ENCODE data around the gene GPX4.

GPX4 gene

GRCh38 chr19:1103708-1104310 lies at the start of gene GPX4:
Gene GPX4, plus strand, starts transcription at chr19:1103994. Its CDS starts 50 bp downstream, at chr19:1104044.
- H3K36me3 ChIP-seq (ENCODE audit: insufficient read depth, low read length): peaks cover 35% of the 10 kb centered on the region
- peak within 1 kb of the TSS; percentile 86 for H2AFZ ChIP-seq (ENCODE audit: low read depth, low read length)
- ATAC-seq (ENCODE audit: insufficient read depth, low read depth) (peak; percentile 89), DNase-seq (peak; percentile 99)
- peak within 1 kb of the TSS; percentile 78 to 99 for H3K4me3 ChIP-seq (ENCODE audit: low read depth in 1 of 2, low read length in 2 of 2)
- TF ChIP-seq EZH2 (IDR thresholded peaks at IDR 0.05; ENCODE audit: borderline replicate concordance, low read depth, low read length, severe bottlenecking) (no peak), CTCF (IDR thresholded peaks at IDR 0.05; ENCODE audit: borderline replicate concordance, extremely low read depth, low read length, poor library complexity, severe bottlenecking) (no peak)
- no peaks in the 10 kb centered on the region for H3K9me3 ChIP-seq (ENCODE audit: insufficient read depth, low read length, severe bottlenecking)
- no peaks in the 10 kb centered on the region for H3K27me3 ChIP-seq (ENCODE audit: insufficient read depth, low read length, poor library complexity)
- peaks cover 27% of the 10 kb centered on the region for H4K20me1 ChIP-seq (ENCODE audit: insufficient read depth, low read length)
- peak within 1 kb of the TSS; percentile 98 for H3K9ac ChIP-seq (ENCODE audit: low read depth, low read length)
- peak within 1 kb of the TSS; percentile 89 for H3K27ac ChIP-seq (ENCODE audit: low read length)
- peaks cover 29% of the 10 kb centered on the region for H3K79me2 ChIP-seq (ENCODE audit: insufficient read depth, low read length)
- H3K4me1 ChIP-seq (ENCODE audit: insufficient read depth, low read length): peaks cover 45% of the 10 kb centered on the region
- peak within 1 kb of the TSS; percentile 91 for H3K4me2 ChIP-seq (ENCODE audit: insufficient read depth, low read length)

- peaks cover 35% of the 10 kb centered on the region for H3K9me3 ChIP-seq (ENCODE audit: insufficient read depth, low read length, severe bottlenecking)
- DNase-seq: no peak
- TF ChIP-seq CTCF (IDR thresholded peaks at IDR 0.05; ENCODE audit: borderline replicate concordance, extremely low read depth, low read length, poor library complexity, severe bottlenecking) (no peak), EZH2 (IDR thresholded peaks at IDR 0.05; ENCODE audit: borderline replicate concordance, low read depth, low read length, severe bottlenecking) (no peak)
Observed at GRCh38 chr19:1054102-1055027, 49.4 kb upstream of the GPX4 start.

GRCh38 chr19:1055028-1055425 lies 48.8 kb upstream of the GPX4 start:
- DNase-seq (no peak), ATAC-seq (ENCODE audit: insufficient read depth, low read depth) (no peak)
- Histone ChIP-seq H3K36me3 (ENCODE audit: insufficient read depth, low read length) (peaks cover 45% of the 10 kb centered on the region), H3K4me3 (ENCODE audit: low read depth in 1 of 2, low read length in 2 of 2) (no peak overlapping the region), H3K4me2 (ENCODE audit: insufficient read depth, low read length) (no peak overlapping the region), H3K27me3 (ENCODE audit: insufficient read depth, low read length, poor library complexity) (no peaks in the 10 kb centered on the region), H3K9me3 (ENCODE audit: insufficient read depth, low read length, severe bottlenecking) (peaks cover 35% of the 10 kb centered on the region), H3K79me2 (ENCODE audit: insufficient read depth, low read length) (no peaks in the 10 kb centered on the region), H3K27ac (ENCODE audit: low read length) (no peak overlapping the region), H3K4me1 (ENCODE audit: insufficient read depth, low read length) (no peaks in the 10 kb centered on the region), H4K20me1 (ENCODE audit: insufficient read depth, low read length) (no peaks in the 10 kb centered on the region), H2AFZ (ENCODE audit: low read depth, low read length) (no peak overlapping the region), H3K9ac (ENCODE audit: low read depth, low read length) (no peak overlapping the region)
- TF ChIP-seq CTCF (IDR thresholded peaks at IDR 0.05; ENCODE audit: borderline replicate concordance, extremely low read depth, low read length, poor library complexity, severe bottlenecking) (no peak), EZH2 (IDR thresholded peaks at IDR 0.05; ENCODE audit: borderline replicate concordance, low read depth, low read length, severe bottlenecking) (no peak)

More at GRCh38 chr19:1054102-1055027, 49.4 kb upstream of the GPX4 start:
- Histone ChIP-seq H3K9ac (ENCODE audit: low read depth, low read length) (no peak overlapping the region), H3K27me3 (ENCODE audit: insufficient read depth, low read length, poor library complexity) (no peaks in the 10 kb centered on the region), H2AFZ (ENCODE audit: low read depth, low read length) (no peak overlapping the region), H4K20me1 (ENCODE audit: insufficient read depth, low read length) (no peaks in the 10 kb centered on the region), H3K4me3 (ENCODE audit: low read depth in 1 of 2, low read length in 2 of 2) (no peak overlapping the region), H3K4me2 (ENCODE audit: insufficient read depth, low read length) (no peak overlapping the region), H3K36me3 (ENCODE audit: insufficient read depth, low read length) (peaks cover 45% of the 10 kb centered on the region), H3K4me1 (ENCODE audit: insufficient read depth, low read length) (no peaks in the 10 kb centered on the region), H3K27ac (ENCODE audit: low read length) (no peak overlapping the region), H3K79me2 (ENCODE audit: insufficient read depth, low read length) (no peaks in the 10 kb centered on the region)
- ATAC-seq (ENCODE audit: insufficient read depth, low read depth): no peak
